OCI-LY7 (cell line): ENCODE data around the gene RNF40. TPM values are rescaled to one million over a fixed set of nuclear protein-coding genes. Genes with fewer than 3 reads are reported as not detected.

Experiments
- BruUV-seq: library from RNA; stranded (reverse); fragments of 400-500 nt; replicated peaks from 2 replicates; lab custom pipeline; 2021; lab: Mats Ljungman, UMichigan
- CTCF ChIA-PET: fragments of 300-600 bp; sonication (Branson Sonifier 250); formaldehyde crosslinking; loops from one replicate; lab custom pipeline; 2022; ENCODE audit warnings: antibody characterized with exemption; ENCODE audit not compliant: unreplicated experiment; lab: Charles Lee
- POLR2A ChIA-PET: fragments of 300-600 bp; sonication (Branson Sonifier 250); formaldehyde crosslinking; loops from one replicate; lab custom pipeline; 2022; ENCODE audit warnings: antibody characterized with exemption; lab: Charles Lee
- DNase-seq: peaks from one replicate; pipeline ENCODE4 v3.0.0-alpha.2; 2015; ENCODE audit warnings: low spot score
- H2AFZ ChIP-seq: fragments of 200-600 bp; sonication (generic), shearing (Covaris generic); 2 replicates; pipeline ENCODE4 v1.6.1; 2014; ENCODE audit warnings: mild to moderate bottlenecking, antibody characterized with exemption, low read length, moderate library complexity
- H3K27ac ChIP-seq: fragments of 200-600 bp; sonication (generic); 2 replicates; pipeline ENCODE4 v1.5.1; 2014; ENCODE audit warnings: mixed run types, low read depth, mild to moderate bottlenecking, moderate library complexity, low read length, inconsistent platforms; ENCODE audit not compliant: poor library complexity, severe bottlenecking
- H3K36me3 ChIP-seq: fragments of 200-600 bp; sonication (generic); 2 replicates; pipeline ENCODE4 v1.6.1; 2014; ENCODE audit warnings: mild to moderate bottlenecking, antibody characterized with exemption, low read length, moderate library complexity, mixed read lengths; ENCODE audit not compliant: insufficient read depth
- H3K4me1 ChIP-seq: fragments of 200-600 bp; sonication (generic); 2 replicates; pipeline ENCODE4 v1.5.1; 2014; ENCODE audit warnings: mild to moderate bottlenecking, low read length; ENCODE audit not compliant: insufficient read depth, poor library complexity, severe bottlenecking
- H3K4me2 ChIP-seq: fragments of 200-600 bp; sonication (generic); 2 replicates; pipeline ENCODE4 v1.6.1; 2014; ENCODE audit warnings: mild to moderate bottlenecking, low read length
- H3K4me3 ChIP-seq: fragments of 200-600 bp; sonication (generic); 2 replicates; pipeline ENCODE4 v1.5.1; 2014; ENCODE audit warnings: mild to moderate bottlenecking, low read depth, low read length; ENCODE audit not compliant: poor library complexity, severe bottlenecking
- H3K79me2 ChIP-seq: fragments of 200-600 bp; sonication (generic); 2 replicates; pipeline ENCODE4 v1.6.1; 2016; ENCODE audit warnings: low read depth, mild to moderate bottlenecking, low read length, moderate library complexity, mixed read lengths; ENCODE audit not compliant: insufficient read depth
- H3K9me2 ChIP-seq: fragments of 200-600 bp; sonication (generic); 2 replicates; pipeline ENCODE4 v1.6.1; 2016; ENCODE audit warnings: mild to moderate bottlenecking, low read length, mixed read lengths; ENCODE audit not compliant: insufficient read depth
- H3K9me3 ChIP-seq: fragments of 200-600 bp; sonication (generic); 2 replicates; pipeline ENCODE4 v1.6.1; 2014; ENCODE audit warnings: mild to moderate bottlenecking, mixed run types, low read length, mixed read lengths
- H4K20me1 ChIP-seq: fragments of 200-600 bp; sonication (generic); 2 replicates; pipeline ENCODE4 v1.6.1; 2014; ENCODE audit warnings: mild to moderate bottlenecking, antibody characterized with exemption, low read length, moderate library complexity, mixed read lengths; ENCODE audit not compliant: insufficient read depth
- CTCF ChIP-seq: fragments of 200-600 bp; sonication (generic); conservative IDR thresholded peaks from 2 replicates; pipeline ENCODE4 v1.5.1; 2014; ENCODE audit warnings: mild to moderate bottlenecking, antibody characterized with exemption, low read length, moderate library complexity, mixed read lengths
- EZH2phosphoT487 ChIP-seq: fragments of 200-600 bp; sonication (generic); IDR thresholded peaks from 2 replicates; pipeline ENCODE4 v1.6.1; 2018; ENCODE audit warnings: low read depth, borderline replicate concordance, mild to moderate bottlenecking, mixed run types, antibody characterized with exemption, low read length, moderate library complexity, mixed read lengths
- intact Hi-C: fragments of 100-400 bp; cut with micrococcal nuclease; formaldehyde crosslinking; loops from one replicate; pipeline ENCODE4 v1.10.0; 2022; ENCODE audit not compliant: unreplicated experiment
- total RNA-seq, 2 experiments: library from RNA; depleted of rRNA in 1 of 2; stranded (reverse); fragments of >200 nt in 1 of 2; shearing (Covaris generic) in 1 of 2; gene quantifications; 2 replicates each; pipeline ENCODE4 v1.2.3, GENCODE V29; 2014 to 2022

The RNF40 gene
- total RNA-seq, 2 experiments from 2014 or later: 70.5 to 108 TPM

- ChIA-PET POLR2A (interaction anchor here (0.5 to 0.6 kb wide), 3 partner anchors 68 to 442 kb away, joined by 4 read pairs; no protein-coding TSS in a partner anchor), CTCF (no interaction called here)
- H3K4me1 ChIP-seq: peaks cover 10% of the 10 kb centered on the region
- no peaks in the 10 kb centered on the region for H3K36me3 ChIP-seq
- intact Hi-C loops: no loop called here
- no peak for DNase-seq
- no peaks in the 10 kb centered on the region for H3K9me3 ChIP-seq
- BruUV-seq: no TSS peak
- no peaks in the 10 kb centered on the region for H3K79me2 ChIP-seq
- no peak overlapping the region for H3K4me2 ChIP-seq
- H2AFZ ChIP-seq: no peak overlapping the region
- TF ChIP-seq CTCF (no peak), EZH2phosphoT487 (no peak)
- H4K20me1 ChIP-seq: no peaks in the 10 kb centered on the region
- no peaks in the 10 kb centered on the region for H3K9me2 ChIP-seq
- H3K27ac ChIP-seq: no peak overlapping the region
- no peak overlapping the region for H3K4me3 ChIP-seq
Measured at GRCh38 chr16:30785126-30786106, 23.3 kb downstream of the RNF40 start.

GRCh38 chr16:30786115-30786935 is 24.2 kb downstream of the RNF40 start:
- TF ChIP-seq CTCF (no peak), EZH2phosphoT487 (no peak)
- POLR2A ChIA-PET: no interaction called here
- no peaks in the 10 kb centered on the region for H3K36me3 ChIP-seq

More at GRCh38 chr16:30786115-30786935, 24.2 kb downstream of the RNF40 start:
- Histone ChIP-seq H2AFZ (no peak overlapping the region), H3K4me2 (peak overlapping the region; percentile 72), H3K4me3 (peak overlapping the region; percentile 78), H3K4me1 (peaks cover 10% of the 10 kb centered on the region), H3K9me2 (no peaks in the 10 kb centered on the region), H3K79me2 (no peaks in the 10 kb centered on the region), H3K27ac (no peak overlapping the region), H4K20me1 (no peaks in the 10 kb centered on the region), H3K9me3 (no peaks in the 10 kb centered on the region)
- intact Hi-C loops: no loop called here
- CTCF ChIA-PET: no interaction called here
- no peak for DNase-seq
- BruUV-seq: no TSS peak
